Astrocyte of the spinal cord (primary cell): ENCODE data around the gene PCBP3.
"Not testable (repeated sequence)": the region's sequence is repeated elsewhere in the genome, so short reads cannot be mapped to it uniquely, and the experiment has no call there.

ENCODE experiments used
- DNase-seq: peaks from one replicate; pipeline ENCODE4 v3.0.0; 2011; ENCODE audit warnings: low read depth, low spot score
- H3K4me3 ChIP-seq: 2 replicates; pipeline ENCODE4 v1.5.1; 2011; ENCODE audit warnings: low read depth, mild to moderate bottlenecking, low read length, moderate library complexity
- CTCF ChIP-seq: IDR thresholded peaks from 2 replicates; pipeline ENCODE4 v1.5.1; 2012; ENCODE audit warnings: low read depth, mild to moderate bottlenecking, low read length, inconsistent platforms
- in situ Hi-C: cut with HindIII; loops from 2 replicates; pipeline ENCODE4 v1.10.0; 2017; ENCODE audit warnings: low sequenced_read_pairs

Gene PCBP3

GRCh38 chr21:45641480-45642035 is 2.0 kb upstream of the PCBP3 start:
- no peak for DNase-seq
- in situ Hi-C loops: no loop called here
- no peak overlapping the region for H3K4me3 ChIP-seq
- TF ChIP-seq CTCF: no peak

- no peak for DNase-seq
- in situ Hi-C loops: no loop called here
- no peak for TF ChIP-seq CTCF
- H3K4me3 ChIP-seq: peak overlapping the region; percentile 15
These were observed 1.3 kb upstream of the PCBP3 start for GRCh38 chr21:45642122-45642813.

- in situ Hi-C loops: no loop called here
- no peak for TF ChIP-seq CTCF
- H3K4me3 ChIP-seq: peak overlapping the region; percentile 56
- peak; percentile 19 for DNase-seq
These were observed 749 bp downstream of the PCBP3 start for GRCh38 chr21:45644041-45644906.

GRCh38 chr21:45651921-45652320 is 8.4 kb downstream of the PCBP3 start:
- DNase-seq: no peak
- in situ Hi-C loops: no loop called here
- no peak overlapping the region for H3K4me3 ChIP-seq
- TF ChIP-seq CTCF: no peak

- no peak overlapping the region for H3K4me3 ChIP-seq
- TF ChIP-seq CTCF: no peak
- peak; percentile 66 for DNase-seq
- in situ Hi-C loops: no loop called here
These were observed 11.6 kb downstream of the PCBP3 start for GRCh38 chr21:45655124-45655523.

- H3K4me3 ChIP-seq, in situ Hi-C loops, DNase-seq: not testable (repeated sequence)
These were observed 12.6 kb downstream of the PCBP3 start for GRCh38 chr21:45656114-45656513.

- in situ Hi-C loops, H3K4me3 ChIP-seq, DNase-seq: not testable (repeated sequence)
These were observed 18.5 kb downstream of the PCBP3 start for GRCh38 chr21:45661913-45662622.

- in situ Hi-C loops, DNase-seq, H3K4me3 ChIP-seq: not testable (repeated sequence)
These were observed 19.2 kb downstream of the PCBP3 start for GRCh38 chr21:45662623-45663245.
